LHCN-M2 (cell line): ENCODE data around the gene FOXO3B. TPM values are rescaled to one million over a fixed set of nuclear protein-coding genes. Genes with fewer than 3 reads are reported as not detected.
"Not testable (repeated sequence)": the region's sequence is repeated elsewhere in the genome, so short reads cannot be mapped to it uniquely, and the experiment has no call there.

ENCODE experiments used
- DNase-seq: peaks from one replicate; pipeline ENCODE4 v3.0.0-alpha.2; 2012; ENCODE audit warnings: low read depth
- polyA plus RNA-seq: library from polyadenylated mRNA; unstranded; fragments of >200 nt; gene quantifications from one replicate; pipeline ENCODE4 v1.2.1, GENCODE V29; 2012; ENCODE audit warnings: missing spikeins
- total RNA-seq: library from RNA; depleted of rRNA; stranded (reverse); fragments of >200 nt; gene quantifications from 2 replicates; pipeline ENCODE4 v1.2.3, GENCODE V29; 2014; rRNA removed

The FOXO3B gene
- 6.1 and 6.7 TPM in 2 replicates for total RNA-seq
- 1.3 TPM for polyA plus RNA-seq

DNA sequence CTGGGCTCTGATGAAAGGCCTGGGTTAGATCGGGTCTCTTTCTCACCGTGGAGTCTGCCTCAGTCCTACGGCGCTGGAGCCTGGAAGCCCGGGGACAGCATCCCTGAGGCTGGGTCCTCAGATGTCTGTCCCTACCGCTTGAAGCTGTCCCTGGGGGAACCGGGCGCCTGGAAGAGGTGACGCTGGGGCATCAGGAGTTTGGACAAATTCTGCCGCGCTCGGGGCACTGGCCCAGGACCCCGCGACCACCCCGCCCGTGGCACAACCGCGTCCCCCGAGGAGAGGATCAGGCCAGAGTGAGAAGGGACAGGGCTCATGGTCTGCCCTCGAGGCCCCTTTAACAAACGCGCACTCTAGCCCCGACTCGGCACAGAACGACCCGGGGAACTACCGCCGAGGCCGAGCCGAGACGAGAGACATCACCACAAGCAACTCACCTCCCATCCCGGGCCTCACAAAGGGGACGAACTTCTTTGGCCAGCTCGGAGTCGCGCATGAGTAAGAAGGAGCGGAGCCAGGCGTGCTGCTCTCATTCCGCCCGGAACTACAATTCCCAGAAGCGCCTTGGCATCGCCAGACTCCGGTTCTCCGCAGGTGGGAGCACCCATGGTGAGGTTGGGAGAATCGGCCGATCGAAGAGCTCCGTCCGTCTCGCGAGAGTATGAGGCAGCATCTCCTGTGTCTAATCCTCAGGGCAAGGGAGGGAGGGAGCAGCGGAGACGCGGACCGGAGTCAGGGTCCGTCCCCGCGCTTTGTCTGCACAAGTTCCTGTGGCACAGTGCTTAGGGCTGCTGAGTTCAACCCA lies at the start of gene FOXO3B:
TSS of gene FOXO3B (minus strand) at position 548 of the 805 bp plus-strand sequence. CDS start 663 bp downstream, outside the sequence.
- DNase-seq, result peak; percentile 97

DNA sequence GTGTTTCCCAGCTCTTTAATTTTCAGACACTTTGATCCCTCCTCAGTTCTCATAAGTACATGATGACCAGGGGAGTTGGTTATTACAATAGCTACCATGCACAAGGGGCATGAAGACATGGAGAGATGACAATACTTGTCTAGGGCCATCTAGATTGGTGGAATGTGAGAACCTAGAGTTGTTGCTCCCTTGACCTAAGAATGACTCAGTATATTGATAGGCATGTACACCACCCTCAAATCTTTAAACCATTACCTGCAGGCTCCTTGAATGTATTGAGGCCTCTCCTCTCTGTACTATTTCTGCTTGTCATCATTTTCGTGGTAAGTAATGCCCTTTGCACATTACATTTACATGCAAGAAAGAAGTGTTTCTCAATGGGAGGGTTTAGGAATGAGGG lies 41.4 kb upstream of the FOXO3B start:
- DNase-seq, result not testable (repeated sequence)

DNA sequence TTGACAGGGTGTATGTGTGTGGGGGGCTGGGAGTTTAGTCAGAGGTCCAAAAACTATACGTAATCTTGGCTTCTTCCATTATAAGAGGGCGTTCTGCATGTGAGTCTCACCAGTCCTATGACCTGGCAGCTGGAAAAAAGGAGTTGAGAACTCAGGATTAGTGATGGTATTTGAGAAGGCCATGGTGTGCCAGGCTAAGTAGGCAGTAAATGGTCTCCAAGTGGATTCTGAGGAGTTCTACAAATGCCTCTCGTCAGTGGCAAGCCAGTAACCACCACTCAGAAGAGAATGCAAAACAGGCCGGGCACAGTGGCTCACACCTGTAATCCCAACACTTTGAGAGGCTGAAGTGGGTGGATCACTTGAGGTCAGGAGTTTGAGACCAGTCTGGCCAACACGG lies 40.5 kb upstream of the FOXO3B start:
- DNase-seq, result not testable (repeated sequence)

DNA sequence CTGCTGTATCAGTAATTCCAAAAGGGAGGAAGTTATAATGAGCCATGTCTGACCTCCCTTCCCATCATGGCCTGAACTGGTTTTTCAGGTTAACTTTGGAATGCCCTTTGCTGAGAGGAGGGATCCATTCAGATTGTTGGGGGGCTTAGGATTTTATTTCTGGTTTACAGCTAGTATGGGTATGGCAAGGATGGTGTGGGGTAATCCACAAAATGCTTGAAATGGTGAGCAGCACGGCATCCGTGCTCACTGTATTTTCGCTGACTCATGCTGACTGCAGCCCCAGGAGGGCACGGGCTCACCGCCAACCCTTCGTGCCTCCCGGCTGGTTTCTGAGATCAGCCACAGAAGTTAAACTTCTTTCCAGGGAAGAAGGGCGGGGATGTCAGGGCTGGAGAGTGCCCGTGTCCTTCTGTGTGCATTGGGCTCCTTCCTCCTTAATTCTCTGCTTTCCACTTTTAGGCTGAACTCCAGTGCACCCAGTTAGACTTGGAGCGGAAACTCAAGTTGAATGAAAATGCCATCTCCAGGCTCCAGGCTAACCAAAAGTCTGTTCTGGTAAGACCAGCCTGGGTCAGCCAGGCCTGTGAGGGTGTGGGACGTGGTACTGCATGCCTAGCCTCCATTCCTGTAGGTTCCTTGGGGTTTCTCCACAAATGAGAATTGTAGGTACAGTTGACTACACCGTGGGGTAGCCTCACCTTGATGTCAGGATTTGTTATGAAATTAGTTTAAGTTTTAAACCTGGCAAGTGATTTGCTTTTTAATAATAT lies 39.8 kb upstream of the FOXO3B start:
- DNase-seq, result not testable (repeated sequence)

DNA sequence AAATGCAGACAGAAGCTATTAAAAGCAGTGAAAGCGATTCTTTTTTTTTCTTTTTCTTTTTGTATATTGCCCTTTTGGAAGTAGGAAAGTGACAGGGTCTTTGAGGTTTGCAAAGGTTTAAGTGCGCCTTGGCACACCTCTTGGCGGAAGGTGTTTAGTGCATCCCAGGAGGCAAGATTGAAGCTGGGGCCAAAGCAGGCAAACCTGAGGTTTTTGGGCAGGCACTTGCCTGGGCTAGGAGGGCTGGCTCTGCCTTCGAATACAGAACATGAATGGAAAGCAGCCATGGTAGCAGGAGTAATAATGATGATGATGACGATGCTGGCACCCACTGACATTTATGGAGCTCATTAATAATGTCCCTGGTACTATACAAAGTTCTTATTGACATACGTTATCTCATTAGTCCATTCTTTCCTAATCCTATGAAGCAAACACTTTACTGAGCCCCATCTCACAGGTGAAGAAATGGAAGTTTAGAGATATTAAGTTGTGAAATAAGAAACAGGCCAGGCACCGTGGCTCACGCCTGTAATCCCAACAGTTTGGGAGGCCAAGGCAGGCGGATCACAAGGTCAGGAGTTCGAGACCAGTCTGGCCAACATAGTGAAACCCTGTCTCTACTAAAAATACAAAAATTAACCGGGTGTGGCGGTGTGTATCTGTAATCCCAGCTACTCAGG lies 37.5 kb upstream of the FOXO3B start:
- not testable (repeated sequence) for DNase-seq

DNA sequence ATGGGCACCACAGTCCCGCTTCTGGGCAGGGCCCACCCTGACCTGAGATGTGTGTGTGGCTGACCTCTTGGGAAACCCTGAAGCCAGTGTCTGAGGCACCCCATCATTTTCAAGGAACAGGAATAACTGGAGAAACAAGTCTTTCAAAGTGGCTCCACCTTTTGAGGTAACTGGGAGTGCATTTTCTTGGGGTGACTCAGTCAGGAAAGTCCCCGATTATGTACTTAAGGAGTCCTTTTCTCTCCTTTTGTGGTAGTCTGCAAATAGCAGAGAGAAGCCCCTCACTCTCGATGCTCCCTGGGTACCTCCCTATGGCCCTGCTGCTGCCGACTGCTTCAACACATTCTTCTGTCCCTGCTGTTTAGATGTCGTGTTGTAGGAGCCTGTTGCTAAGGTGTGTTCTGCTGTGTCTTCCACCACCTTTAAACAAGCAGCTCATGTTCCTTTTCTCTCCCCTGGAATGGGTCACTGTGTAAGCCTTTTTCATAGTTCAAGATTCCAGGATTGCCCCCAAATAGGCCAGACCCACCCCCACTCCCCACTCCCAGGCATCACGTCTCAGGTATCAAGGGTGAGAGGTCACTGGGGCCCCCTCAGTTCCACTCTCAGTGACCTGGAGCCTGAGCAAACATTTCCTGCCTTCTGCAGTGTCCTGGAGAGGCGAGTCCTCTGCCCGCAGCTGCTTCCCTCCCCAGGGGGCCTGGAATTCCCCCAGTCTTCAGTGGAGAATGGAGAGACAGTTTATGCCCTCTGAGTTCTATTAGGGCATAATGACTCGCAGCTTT lies 36.7 kb upstream of the FOXO3B start:
- peak; percentile 55 for DNase-seq

DNA sequence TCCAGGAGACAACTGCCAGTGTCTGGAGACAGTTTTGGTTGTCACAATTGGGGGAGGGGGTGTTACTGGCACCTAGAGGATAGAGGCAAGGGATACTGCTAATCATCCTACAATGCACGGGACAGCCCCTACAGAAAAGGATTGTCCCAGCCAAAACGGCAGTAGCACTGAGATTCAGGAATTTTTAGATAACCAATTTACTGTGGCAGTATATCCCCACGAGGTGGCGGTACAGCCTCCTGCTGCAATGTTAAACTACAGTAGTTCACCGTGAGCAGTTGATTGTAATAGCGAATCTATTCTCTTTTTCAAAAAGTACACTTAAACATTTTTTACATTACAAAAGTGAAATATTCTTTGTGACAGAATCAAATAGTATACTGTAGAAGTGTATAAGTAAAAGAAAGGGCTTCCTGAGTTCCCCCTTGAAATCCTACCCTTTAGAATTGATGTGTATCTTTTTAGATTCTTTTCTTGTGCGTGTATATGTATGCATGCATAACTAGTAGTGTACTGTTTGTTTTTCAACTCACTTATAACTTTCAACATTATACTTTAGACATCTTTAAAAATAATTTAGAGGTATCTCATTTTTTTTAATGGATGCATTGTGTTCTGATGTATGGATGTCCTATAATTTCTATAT lies 30.4 kb upstream of the FOXO3B start:
- peak; percentile 41 for DNase-seq

DNA sequence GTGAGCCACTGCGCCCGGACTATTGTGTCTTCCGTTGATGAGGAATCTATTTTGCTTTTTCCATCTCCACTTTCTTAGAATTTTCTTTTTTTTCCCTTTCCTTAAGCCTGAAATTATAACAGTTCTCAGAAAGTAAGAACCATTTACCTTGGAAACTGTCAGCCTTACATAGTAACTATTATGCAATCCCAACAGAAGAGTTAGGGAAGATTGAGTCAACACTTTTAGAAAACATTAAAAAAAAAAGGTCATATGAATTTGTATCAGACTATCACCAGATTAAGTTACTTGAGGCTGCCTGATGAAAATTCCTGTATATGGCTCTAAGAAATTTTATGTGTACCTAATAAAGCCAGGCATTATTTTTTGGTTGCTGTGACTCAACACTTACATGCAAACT lies 26.1 kb upstream of the FOXO3B start:
- DNase-seq, result peak; percentile 4

DNA sequence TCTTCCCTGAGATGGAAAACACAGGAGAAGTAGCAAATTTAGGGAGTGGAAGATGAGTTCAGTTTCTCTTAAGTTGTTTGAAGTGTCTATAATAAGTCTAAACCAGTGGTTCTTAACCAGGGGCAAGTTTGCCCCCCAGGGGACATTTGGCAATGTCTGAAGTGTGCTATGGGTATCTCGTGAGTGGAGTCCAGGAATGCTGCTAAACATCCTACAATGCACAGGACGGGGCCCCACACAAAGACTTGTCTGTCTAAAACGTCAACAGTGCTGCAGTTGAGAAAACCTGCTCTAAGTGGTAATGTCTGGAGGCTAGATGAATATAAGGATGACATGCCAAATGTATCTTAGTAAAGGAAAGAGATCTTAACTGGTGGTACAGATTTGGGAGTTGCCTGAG lies 23.8 kb upstream of the FOXO3B start:
- DNase-seq, result not testable (repeated sequence)

DNA sequence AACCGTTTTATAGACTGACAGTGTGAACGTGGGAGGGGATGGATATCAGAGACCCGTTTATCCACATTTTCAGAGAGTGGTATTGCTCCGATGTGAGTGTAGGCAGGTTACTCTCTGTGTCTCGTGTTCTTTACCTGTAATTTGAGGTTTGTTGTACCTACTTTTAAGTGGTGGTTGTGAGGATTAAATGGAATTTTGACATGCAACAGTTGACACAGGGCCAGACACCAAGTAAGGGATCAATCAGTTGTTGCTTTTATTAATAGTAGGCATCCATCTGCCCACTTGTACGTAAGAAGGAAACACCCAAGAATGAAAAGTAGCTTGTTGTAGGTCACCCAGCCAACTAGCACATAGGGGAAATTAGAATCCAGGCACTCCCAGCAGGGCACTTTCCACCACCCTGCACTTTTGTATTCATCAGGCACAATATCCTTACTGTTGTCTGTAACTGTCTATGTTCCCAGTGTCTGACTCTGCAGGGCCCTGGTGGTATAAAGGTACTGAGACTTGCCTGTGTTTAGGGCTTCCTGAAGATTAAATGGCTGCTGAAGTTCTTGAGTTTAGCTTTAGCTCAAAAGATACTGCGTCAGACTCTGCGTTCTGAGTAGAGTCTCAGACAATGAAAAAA lies 16.5 kb upstream of the FOXO3B start:
- DNase-seq, result not testable (repeated sequence)

DNA sequence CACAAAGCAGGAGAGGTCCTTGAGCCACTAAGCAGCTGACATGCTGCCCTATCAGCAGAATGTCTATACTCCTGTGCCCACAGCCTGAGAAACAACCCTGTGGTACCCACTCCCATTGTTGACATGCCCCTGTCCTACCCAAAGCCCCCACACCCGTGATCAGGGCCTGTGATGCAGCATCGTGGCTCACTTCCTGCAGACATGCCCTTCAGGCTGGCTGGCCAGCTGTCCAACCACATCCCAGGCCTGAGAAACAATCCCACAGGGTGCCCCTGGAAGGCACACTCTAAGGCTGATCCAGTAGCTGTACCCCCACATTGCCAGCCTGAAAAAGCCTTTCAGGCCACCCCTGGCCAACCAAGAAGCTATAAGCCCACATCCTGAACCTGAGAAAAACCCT lies 13.0 kb upstream of the FOXO3B start:
- DNase-seq, result not testable (repeated sequence)

DNA sequence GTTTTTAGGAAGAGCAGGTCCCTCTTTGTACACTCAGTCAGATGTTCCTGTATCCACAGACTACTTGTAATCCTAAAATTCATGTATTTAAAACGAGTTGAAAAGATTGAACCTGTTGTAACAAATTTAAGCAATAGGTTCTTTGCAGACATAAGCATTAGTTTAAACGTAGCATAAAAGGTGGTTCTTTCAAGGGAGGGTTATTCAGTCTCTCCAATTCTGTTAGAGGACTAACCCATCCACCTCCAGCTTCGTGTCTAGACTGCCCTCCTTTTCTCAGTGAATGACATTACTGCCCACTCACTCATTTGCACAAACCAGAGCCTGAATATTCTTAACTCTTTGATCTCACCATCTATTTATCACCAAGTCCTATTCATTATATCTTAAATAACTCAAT lies 554 bp upstream of the FOXO3B start:
- not testable (repeated sequence) for DNase-seq

DNA sequence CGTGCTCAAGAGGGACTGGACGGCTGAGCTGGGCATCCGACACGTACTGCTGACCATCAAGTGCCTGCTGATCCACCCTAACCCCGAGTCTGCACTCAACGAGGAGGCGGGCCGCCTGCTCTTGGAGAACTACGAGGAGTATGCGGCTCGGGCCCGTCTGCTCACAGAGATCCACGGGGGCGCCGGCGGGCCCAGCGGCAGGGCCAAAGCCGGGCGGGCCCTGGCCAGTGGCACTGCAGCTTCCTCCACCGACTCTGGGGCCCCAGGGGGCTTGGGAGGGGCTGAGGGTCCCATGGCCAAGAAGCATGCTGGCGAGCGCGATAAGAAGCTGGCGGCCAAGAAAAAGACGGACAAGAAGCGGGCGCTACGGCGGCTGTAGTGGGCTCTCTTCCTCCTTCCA lies 4.7 kb downstream of the FOXO3B start:
- not testable (repeated sequence) for DNase-seq

DNA sequence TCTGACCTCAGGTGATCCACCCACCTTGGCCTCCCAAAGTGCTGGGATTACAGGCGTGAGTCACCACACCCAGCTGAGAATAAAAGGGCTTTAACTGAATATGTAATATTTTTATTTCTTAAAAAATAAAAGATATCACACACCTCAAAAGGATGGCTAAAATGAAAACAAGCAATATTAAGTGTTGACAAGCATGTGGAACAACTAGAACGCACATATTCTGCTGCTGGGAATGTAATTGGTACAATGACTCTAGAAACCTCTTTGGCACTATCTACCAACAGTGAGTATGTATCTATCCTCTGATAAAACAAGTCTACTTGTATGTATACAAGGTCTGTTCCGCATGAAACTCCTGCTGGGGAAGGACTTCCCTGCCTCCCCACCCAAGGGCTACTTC lies 5.2 kb downstream of the FOXO3B start:
- not testable (repeated sequence) for DNase-seq

DNA sequence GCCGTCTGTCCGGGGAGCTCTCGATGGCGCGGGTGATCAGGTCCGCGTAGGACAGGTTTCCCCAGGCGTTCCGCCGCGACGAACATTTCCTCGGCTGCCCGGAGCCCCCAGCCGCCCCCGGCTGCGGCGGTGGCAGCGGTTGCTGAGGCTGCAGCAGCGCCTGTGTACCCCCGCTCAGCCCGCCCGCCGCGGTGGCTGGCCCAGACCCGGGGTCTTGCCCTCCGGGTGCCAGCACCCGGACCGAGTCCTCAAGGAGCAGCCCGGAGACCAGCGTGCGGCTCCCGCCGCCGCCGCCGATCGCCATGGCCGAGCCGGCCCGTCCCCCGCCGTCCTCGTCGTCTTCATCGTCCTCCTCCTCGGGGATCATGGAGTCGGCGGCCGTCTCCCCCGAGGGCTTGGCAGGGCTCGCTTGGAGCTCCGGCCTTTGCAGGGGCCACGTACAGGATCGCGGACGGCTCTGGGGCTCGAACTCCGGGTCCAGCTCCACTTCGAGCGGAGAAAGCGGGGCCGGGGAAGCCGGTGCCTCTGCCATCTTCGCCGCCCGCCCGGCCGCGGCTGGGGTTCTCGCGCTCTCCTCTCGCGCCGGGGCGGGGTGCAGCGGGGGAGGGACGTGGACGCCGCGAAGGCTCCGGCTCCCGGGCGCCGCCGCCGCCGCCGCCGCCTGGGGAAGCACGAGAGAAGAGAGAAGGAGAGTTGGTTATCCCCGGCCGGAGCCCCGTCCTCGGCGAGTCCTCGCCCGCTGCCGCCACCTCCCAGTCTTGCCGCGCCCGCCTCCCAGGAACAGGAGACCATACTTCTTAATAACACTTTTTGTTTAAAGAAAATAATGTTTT lies 9.5 kb downstream of the FOXO3B start:
- DNase-seq, result not testable (repeated sequence)

DNA sequence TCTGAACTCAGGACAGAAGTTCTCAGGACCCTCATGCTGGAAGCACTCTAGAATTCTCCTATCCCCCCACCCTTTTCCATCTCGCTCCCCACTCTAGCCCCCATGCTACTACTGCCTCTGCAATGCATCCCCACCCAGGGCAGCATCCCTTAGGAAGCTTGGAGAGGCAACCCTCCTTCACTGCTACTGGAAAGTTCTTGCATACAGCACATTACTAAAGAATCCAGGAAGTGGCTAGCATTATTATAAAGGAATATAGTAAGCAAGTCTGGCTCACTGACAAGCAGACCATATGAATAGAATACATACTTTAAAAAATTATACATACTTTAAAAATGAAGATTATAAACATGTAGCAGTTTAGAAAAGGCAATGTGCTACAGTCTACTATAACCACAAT lies 13.5 kb downstream of the FOXO3B start:
- not testable (repeated sequence) for DNase-seq

DNA sequence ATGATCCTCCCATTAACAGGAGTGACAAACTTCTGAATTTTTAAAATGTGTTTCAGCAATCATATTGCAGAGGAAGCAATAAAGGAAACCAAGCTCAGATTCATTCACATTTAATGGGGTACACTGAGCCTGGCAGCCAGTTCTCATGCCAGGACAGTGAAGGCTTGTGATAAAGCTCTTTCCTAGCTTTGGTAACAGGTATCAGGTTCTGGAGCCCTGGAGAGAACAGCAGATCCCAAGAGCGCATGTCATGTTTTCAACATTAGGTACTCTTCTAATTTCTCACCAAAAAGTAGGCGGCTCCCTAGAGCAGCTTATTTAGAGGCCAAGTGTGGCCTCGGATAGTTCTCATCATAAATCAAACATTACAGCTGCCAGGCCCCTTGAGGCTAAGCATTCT lies 14.6 kb downstream of the FOXO3B start:
- not testable (repeated sequence) for DNase-seq

DNA sequence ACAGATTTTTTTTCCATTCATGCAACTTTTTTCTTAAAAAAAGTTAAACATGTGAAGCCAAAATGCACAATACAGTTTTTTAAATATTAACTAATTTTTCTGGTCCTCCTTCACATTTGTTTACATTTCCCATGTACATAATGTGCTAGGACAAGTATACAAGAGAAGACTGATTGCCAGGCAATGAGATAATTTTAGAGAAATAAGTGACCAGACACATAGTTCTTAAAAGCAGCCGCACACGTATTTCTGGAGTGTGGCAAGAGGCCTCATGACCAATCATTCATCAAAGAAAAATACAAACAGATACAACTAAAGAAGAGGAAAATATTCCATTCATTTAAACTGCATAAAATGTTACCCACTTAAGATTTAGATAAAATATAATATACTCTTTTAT lies 15.8 kb downstream of the FOXO3B start:
- DNase-seq, result not testable (repeated sequence)

DNA sequence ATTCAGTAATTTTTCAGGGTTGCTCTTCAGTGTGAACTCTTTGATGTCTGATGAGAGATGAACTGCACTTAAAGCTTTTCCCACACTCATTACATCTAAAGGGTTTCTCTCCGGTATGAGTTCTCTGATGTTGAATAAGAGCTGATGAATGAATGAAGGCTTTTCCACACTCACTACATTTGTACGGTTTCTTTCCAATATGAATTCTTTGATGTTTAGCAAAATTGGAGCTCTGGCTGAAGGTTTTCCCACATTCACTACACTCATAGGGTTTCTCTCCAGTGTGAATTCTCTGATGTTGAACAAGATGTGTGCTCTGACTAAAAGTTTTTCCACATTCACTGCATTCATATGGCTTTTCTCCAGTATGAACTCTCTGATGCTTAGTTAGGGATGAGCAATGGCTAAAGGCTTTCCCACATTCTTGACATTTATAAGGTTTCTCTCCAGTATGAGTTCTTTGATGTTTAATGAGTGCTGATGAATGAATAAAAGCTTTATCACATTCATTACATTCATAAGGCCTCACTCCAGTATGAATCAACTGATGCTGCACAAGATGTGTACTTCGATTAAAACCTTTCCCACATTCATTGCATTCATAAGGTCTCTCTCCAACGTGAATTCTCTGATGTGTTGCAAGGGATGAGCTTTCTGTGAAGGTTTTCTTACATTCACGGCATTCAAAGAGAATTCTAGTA lies 20.0 kb downstream of the FOXO3B start:
- not testable (repeated sequence) for DNase-seq
